Activated naive CD4-positive, alpha-beta T cell treated with anti-CD3 and anti-CD28 coated beads for 36 hours (primary cell): ENCODE results near the gene PDHX. TPM values are rescaled to one million over a fixed set of nuclear protein-coding genes. Genes with fewer than 3 reads are reported as not detected.
A peak's percentile ranks its signal among the peaks of the same experiment; 100 is the strongest.
"Not testable (repeated sequence)": the region's sequence is repeated elsewhere in the genome, so short reads cannot be mapped to it uniquely, and the experiment has no call there.

ENCODE experiments used
- CTCF ChIA-PET: fragments of 350-600 bp; sonication (Branson Sonifier 250); formaldehyde crosslinking; loops from one replicate; lab custom pipeline; 2021; ENCODE audit warnings: antibody characterized with exemption; lab: Charles Lee
- DNase-seq: peaks from one replicate; pipeline ENCODE4 v3.0.0-alpha.2; 2020
- H3K27ac Mint-ChIP-seq: one replicate; pipeline ENCODE4 v1.8.0; 2021; ENCODE audit warnings: mild to moderate bottlenecking, mixed read lengths
- H3K27me3 Mint-ChIP-seq: one replicate; pipeline ENCODE4 v1.8.0; 2021; ENCODE audit warnings: low read depth, mixed read lengths
- H3K36me3 Mint-ChIP-seq: one replicate; pipeline ENCODE4 v1.8.0; 2021; ENCODE audit warnings: low read depth, mixed read lengths
- H3K4me1 Mint-ChIP-seq: one replicate; pipeline ENCODE4 v1.8.0; 2021; ENCODE audit warnings: low read depth, mixed read lengths
- H3K4me3 Mint-ChIP-seq: one replicate; pipeline ENCODE4 v1.8.0; 2021; ENCODE audit warnings: mild to moderate bottlenecking, moderate library complexity, mixed read lengths
- H3K9me3 Mint-ChIP-seq: one replicate; pipeline ENCODE4 v1.8.0; 2021; ENCODE audit warnings: mixed read lengths
- intact Hi-C: fragments of 100-400 bp; cut with micrococcal nuclease; formaldehyde crosslinking; loops from one replicate; pipeline ENCODE4 v1.15.1; 2023
- total RNA-seq, 2 experiments: library from RNA; stranded (reverse); gene quantifications; one replicate each; pipeline ENCODE4 v1.2.3, GENCODE V29; 2021

The PDHX gene
- total RNA-seq, 2 experiments from 2014 or later = 38.2 to 40.9 TPM

DNA sequence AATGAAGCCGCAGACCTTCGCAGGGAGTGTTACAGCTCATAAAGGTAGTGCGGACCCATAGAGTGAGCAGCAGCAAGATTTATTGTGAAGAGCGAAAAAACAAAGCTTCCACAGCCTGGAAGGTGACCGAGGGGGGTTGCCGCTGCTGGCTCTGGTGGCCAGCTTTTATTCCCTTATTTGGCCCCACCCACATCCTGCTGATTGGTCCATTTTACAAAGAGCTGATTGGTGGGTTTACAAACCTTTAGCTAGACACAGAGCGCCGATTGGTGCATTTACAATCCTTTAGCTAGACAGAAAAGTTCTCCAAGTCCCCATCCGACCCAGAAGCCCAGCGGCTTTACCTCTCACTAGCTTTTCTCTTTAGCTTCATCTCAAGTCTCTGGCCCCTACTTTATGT, 2.9 kb upstream of the PDHX start:
- intact Hi-C loops = loop anchor here (10.0 kb wide), 1 partner anchor 679 kb away; no protein-coding TSS in a partner anchor

GRCh38 chr11:34915136-34916014, 1.0 kb upstream of the PDHX start:
- Mint-ChIP-seq H3K27ac (peak overlapping the region; percentile 96), H3K27me3 (no peaks in the 10 kb centered on the region), H3K36me3 (peaks cover 15% of the 10 kb centered on the region), H3K9me3 (peaks cover 4% of the 10 kb centered on the region), H3K4me3 (peak overlapping the region; percentile 99), H3K4me1 (peaks cover 41% of the 10 kb centered on the region)
- intact Hi-C loops = loop anchor here (1.0 to 10.0 kb wide), 13 partner anchors 125 to 1658 kb away; partner anchors contain the start of genes CAT, HIPK3, NAT10 and TRIM44
- DNase-seq = no peak
- CTCF ChIA-PET = interaction anchor here (0.6 to 1.3 kb wide), 5 partner anchors 10 to 478 kb away, joined by 3 to 5 read pairs (median 3); no protein-coding TSS in a partner anchor

More for the DNA sequence above, 2.9 kb upstream of the PDHX start:
- CTCF ChIA-PET = interaction anchor here (1.0 kb wide), 1 partner anchor 11 kb away, joined by 3 read pairs; no protein-coding TSS in a partner anchor
- not testable (repeated sequence) for DNase-seq, H3K4me3 Mint-ChIP-seq, H3K9me3 Mint-ChIP-seq, H3K27ac Mint-ChIP-seq, H3K27me3 Mint-ChIP-seq
- peaks cover 35% of the 10 kb centered on the region for H3K4me1 Mint-ChIP-seq
- H3K36me3 Mint-ChIP-seq = peaks cover 15% of the 10 kb centered on the region

DNA sequence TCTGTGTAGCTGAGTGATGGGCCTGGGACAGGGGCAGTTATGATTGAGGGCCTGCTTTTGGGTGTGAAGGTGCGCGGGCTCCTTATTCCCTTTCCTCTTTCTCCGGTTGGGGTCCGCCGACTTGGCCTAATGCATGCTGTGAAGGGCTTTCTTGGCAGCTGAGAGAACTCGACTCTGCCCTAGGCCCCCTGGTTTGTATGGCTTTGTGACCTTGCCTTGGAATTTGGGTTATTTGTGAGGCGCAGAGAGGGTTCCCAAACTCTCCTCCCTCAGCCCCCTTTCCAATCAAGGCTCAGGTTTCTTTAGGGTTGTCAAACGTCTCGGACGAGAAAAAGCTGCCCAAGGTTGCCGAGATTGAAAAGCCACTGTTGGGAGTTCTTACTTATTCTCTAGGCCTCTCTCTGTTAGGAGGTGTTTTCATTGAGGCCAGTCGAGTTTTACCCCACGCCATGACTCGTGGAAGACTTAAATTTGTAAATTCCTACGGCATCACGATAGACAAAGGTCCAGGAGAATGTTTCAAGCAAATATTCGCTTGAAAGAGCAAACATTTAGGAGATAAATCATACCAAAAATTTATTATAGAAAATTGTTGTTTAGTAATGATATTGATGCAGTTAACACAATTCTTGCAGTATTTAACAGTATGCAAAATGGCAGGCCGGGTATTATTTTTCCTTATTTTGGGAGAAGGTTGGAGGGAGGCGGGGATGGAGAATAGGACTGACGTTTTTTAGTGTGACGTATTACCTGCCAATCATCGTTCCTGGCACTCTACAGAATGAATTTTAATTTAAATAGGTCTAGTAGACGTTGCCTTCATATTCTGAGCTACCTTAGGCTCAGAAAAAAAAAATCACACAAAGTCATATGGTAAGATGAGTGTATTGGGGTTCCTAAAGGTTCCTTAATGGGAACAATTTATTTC, 689 bp downstream of the PDHX start:
- Mint-ChIP-seq H3K36me3 (peaks cover 15% of the 10 kb centered on the region), H3K4me1 (peaks cover 44% of the 10 kb centered on the region), H3K27me3 (no peaks in the 10 kb centered on the region), H3K27ac (peak overlapping the region; percentile 89), H3K4me3 (peak overlapping the region; percentile 99), H3K9me3 (peaks cover 4% of the 10 kb centered on the region)
- CTCF ChIA-PET = interaction anchor here (0.6 to 2.1 kb wide), 7 partner anchors 8 to 446 kb away, joined by 3 to 5 read pairs (median 4); no protein-coding TSS in a partner anchor
- intact Hi-C loops = loop anchor here (1.0 to 10.0 kb wide), 13 partner anchors 124 to 1660 kb away; partner anchors contain the start of genes CAT, HIPK3, NAT10 and TRIM44
- DNase-seq = no peak

DNA sequence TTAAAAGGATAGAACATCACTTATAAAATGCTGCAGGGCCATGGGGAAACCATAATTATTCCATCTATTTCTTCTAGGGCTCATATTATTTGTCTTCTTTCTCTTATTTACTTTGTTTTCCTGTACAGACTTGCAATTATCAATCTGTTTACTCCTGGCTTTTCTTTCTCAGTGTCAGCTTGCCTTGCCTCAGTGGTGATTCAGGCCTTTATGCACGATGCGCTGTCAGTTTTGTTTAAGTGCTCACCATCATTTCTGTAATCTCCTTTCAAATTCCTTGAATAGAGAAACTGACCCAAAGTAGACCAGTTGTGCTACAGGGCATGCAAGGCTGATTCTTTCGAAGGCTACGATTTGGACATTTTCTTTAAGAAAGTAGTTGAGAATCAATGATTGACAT, 4.7 kb downstream of the PDHX start:
- DNase-seq = no peak
- Mint-ChIP-seq H3K27ac (no peak overlapping the region), H3K4me3 (no peak overlapping the region), H3K4me1 (peaks cover 26% of the 10 kb centered on the region), H3K9me3 (no peaks in the 10 kb centered on the region), H3K27me3 (no peaks in the 10 kb centered on the region), H3K36me3 (no peaks in the 10 kb centered on the region)
- intact Hi-C loops = no loop called here
- CTCF ChIA-PET = interaction anchor here (1.0 kb wide), 1 partner anchor 385 kb away, joined by 3 read pairs; no protein-coding TSS in a partner anchor

DNA sequence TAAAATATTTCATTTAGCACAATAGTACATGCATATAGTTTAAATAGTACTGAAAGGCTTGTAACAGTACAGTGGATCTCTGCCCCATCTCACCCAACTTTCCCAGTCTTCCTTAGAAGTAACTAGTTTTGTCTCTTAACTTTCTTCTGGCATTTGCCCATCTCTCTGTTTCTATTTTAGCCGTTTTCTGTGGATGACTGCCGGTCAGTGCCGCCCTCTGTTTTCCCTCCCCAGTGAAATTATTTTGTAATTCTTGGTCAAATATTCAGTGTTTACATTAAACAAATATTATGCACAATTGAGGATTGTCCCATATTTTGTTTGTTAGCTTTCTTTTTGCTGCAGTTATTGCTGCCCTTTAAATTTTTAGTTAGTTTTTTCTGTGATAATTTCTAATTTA, 8.3 kb downstream of the PDHX start:
- H3K4me3 Mint-ChIP-seq = no peak overlapping the region
- intact Hi-C loops = no loop called here
- no peaks in the 10 kb centered on the region for H3K27me3 Mint-ChIP-seq
- H3K9me3 Mint-ChIP-seq = no peaks in the 10 kb centered on the region
- H3K27ac Mint-ChIP-seq = no peak overlapping the region
- DNase-seq = no peak
- H3K4me1 Mint-ChIP-seq = peaks cover 18% of the 10 kb centered on the region
- no peaks in the 10 kb centered on the region for H3K36me3 Mint-ChIP-seq
- CTCF ChIA-PET = interaction anchor here (0.8 to 6.1 kb wide), 23 partner anchors 8 to 560 kb away, joined by 3 to 78 read pairs (median 3); partner anchors contain the start of genes APIP and PDHX

DNA sequence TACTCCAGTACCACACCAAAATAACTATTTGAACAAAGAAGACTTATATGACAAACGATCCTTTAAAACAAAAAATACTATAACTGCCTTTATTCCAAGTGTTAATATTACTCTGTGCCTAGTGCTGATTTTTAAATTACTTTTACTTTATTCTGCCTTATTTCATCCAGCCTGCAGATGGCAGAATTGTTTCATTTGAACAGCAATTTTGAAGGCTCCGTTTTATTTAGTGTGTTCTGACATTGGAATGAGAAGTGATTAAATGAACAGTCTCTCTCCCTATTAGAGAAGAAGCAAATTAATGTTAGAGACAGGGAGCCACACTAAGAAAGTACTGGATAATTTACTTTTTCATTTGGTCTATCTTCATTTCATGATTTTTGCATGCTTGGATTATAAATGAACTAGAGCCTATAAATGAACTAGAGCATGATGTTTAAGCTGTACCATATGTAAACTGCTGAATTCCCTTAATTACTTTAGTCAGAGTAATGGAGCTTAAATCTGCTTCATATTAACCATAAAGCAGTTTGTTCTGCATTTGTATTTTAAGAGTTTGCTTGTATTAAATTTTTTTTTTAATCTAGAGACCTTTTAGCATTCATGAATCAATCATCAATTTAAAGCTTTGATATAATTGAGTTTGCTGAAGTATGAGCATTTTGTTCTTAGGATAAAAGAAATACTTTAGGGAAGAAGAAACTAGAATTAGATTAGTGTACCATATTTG, 9.8 kb downstream of the PDHX start:
- Mint-ChIP-seq H3K27ac (no peak overlapping the region), H3K36me3 (no peaks in the 10 kb centered on the region), H3K4me3 (no peak overlapping the region), H3K27me3 (no peaks in the 10 kb centered on the region), H3K4me1 (peaks cover 17% of the 10 kb centered on the region), H3K9me3 (no peaks in the 10 kb centered on the region)
- peak; percentile 22 for DNase-seq
- CTCF ChIA-PET = interaction anchor here (0.7 to 6.1 kb wide), 41 partner anchors 9 to 559 kb away, joined by 3 to 78 read pairs (median 4); partner anchors contain the start of genes APIP, ELF5 and PDHX
- intact Hi-C loops = loop anchor here (1.0 kb wide), 6 partner anchors 72 to 559 kb away; no protein-coding TSS in a partner anchor

GRCh38 chr11:34926831-34927132, 10.4 kb downstream of the PDHX start:
- Mint-ChIP-seq H3K9me3 (no peaks in the 10 kb centered on the region), H3K27me3 (no peaks in the 10 kb centered on the region), H3K27ac (no peak overlapping the region), H3K36me3 (no peaks in the 10 kb centered on the region), H3K4me1 (peaks cover 17% of the 10 kb centered on the region), H3K4me3 (no peak overlapping the region)
- intact Hi-C loops = loop anchor here (1.0 kb wide), 6 partner anchors 72 to 559 kb away; no protein-coding TSS in a partner anchor
- CTCF ChIA-PET = interaction anchor here (0.7 to 6.1 kb wide), 35 partner anchors 10 to 486 kb away, joined by 3 to 78 read pairs (median 4); partner anchors contain the start of genes APIP, ELF5 and PDHX
- no peak for DNase-seq

- Mint-ChIP-seq H3K4me1 (peaks cover 17% of the 10 kb centered on the region), H3K4me3 (no peak overlapping the region), H3K36me3 (no peaks in the 10 kb centered on the region), H3K27me3 (no peaks in the 10 kb centered on the region), H3K9me3 (no peaks in the 10 kb centered on the region), H3K27ac (no peak overlapping the region)
- no peak for DNase-seq
- intact Hi-C loops = no loop called here
- CTCF ChIA-PET = interaction anchor here (0.9 to 6.1 kb wide), 2 partner anchors 417 to 463 kb away, joined by 3 to 78 read pairs; no protein-coding TSS in a partner anchor
Measured at GRCh38 chr11:34928268-34928959, 12.0 kb downstream of the PDHX start.

GRCh38 chr11:34928960-34929680, 12.7 kb downstream of the PDHX start:
- Mint-ChIP-seq H3K9me3 (no peaks in the 10 kb centered on the region), H3K36me3 (peaks cover under 1% of the 10 kb centered on the region), H3K27ac (no peak overlapping the region), H3K27me3 (no peaks in the 10 kb centered on the region), H3K4me1 (peaks cover 17% of the 10 kb centered on the region), H3K4me3 (no peak overlapping the region)
- CTCF ChIA-PET = interaction anchor here (0.9 to 6.1 kb wide), 2 partner anchors 416 to 463 kb away, joined by 3 to 78 read pairs; no protein-coding TSS in a partner anchor
- DNase-seq = no peak
- intact Hi-C loops = no loop called here
